DOHH2 (cell line): ENCODE measurements around the gene CPNE8.
"Not testable (repeated sequence)": the region's sequence is repeated elsewhere in the genome, so short reads cannot be mapped to it uniquely, and the experiment has no call there.

Experiments
- H3F3A ChIP-seq: fragments of 200-600 bp; sonication (generic), shearing (Covaris generic); 2 replicates; pipeline ENCODE4 v1.6.0; 2016; ENCODE audit warnings: antibody characterized with exemption, mild to moderate bottlenecking; ENCODE audit not compliant: control insufficient read depth, insufficient read depth
- H3K27ac ChIP-seq: fragments of 200-600 bp; sonication (generic); 2 replicates; pipeline ENCODE4 v1.5.1; 2014; ENCODE audit warnings: low read depth, mild to moderate bottlenecking, low read length, moderate library complexity
- H3K27me3 ChIP-seq: fragments of 200-600 bp; sonication (generic); 2 replicates; pipeline ENCODE4 v1.6.1; 2014; ENCODE audit warnings: mild to moderate bottlenecking, low read length, mixed read lengths; ENCODE audit not compliant: control insufficient read depth
- H3K36me3 ChIP-seq: fragments of 200-600 bp; sonication (generic); 2 replicates; pipeline ENCODE4 v1.6.1; 2014; ENCODE audit warnings: mild to moderate bottlenecking, low read length, moderate library complexity, mixed read lengths; ENCODE audit not compliant: control insufficient read depth
- H3K4me1 ChIP-seq: fragments of 200-600 bp; sonication (generic); 2 replicates; pipeline ENCODE4 v1.6.1; 2014; ENCODE audit warnings: mild to moderate bottlenecking, low read length, mixed read lengths; ENCODE audit not compliant: control insufficient read depth
- H3K4me2 ChIP-seq: fragments of 200-600 bp; sonication (generic); 2 replicates; pipeline ENCODE4 v1.6.0; 2014; ENCODE audit warnings: mild to moderate bottlenecking, low read length, moderate library complexity
- H3K4me3 ChIP-seq: fragments of 200-600 bp; sonication (generic); 2 replicates; pipeline ENCODE4 v1.5.1; 2014; ENCODE audit warnings: mild to moderate bottlenecking, low read length, mixed read lengths
- H3K79me2 ChIP-seq: fragments of 200-600 bp; sonication (generic); 2 replicates; pipeline ENCODE4 v1.6.1; 2014; ENCODE audit warnings: mild to moderate bottlenecking, low read length, mixed read lengths; ENCODE audit not compliant: control insufficient read depth
- H3K9me2 ChIP-seq: fragments of 200-600 bp; sonication (generic); replicated peaks from 2 replicates; pipeline ENCODE4 v1.6.1; 2014; ENCODE audit warnings: mild to moderate bottlenecking, low read length, mixed read lengths; ENCODE audit not compliant: control insufficient read depth
- H3K9me3 ChIP-seq: fragments of 200-600 bp; sonication (generic); 2 replicates; pipeline ENCODE4 v1.6.1; 2014; ENCODE audit warnings: antibody characterized with exemption, low read length, mixed read lengths; ENCODE audit not compliant: control insufficient read depth, insufficient read depth
- H4K20me1 ChIP-seq: fragments of 200-600 bp; sonication (generic); 2 replicates; pipeline ENCODE4 v1.6.0; 2014; ENCODE audit warnings: low read depth, mild to moderate bottlenecking, antibody characterized with exemption, low read length, moderate library complexity; ENCODE audit not compliant: control insufficient read depth, insufficient read depth
- EZH2phosphoT487 ChIP-seq: fragments of 200-600 bp; sonication (generic); IDR thresholded peaks from 2 replicates; pipeline ENCODE4 v1.6.1; 2017; ENCODE audit warnings: borderline replicate concordance, mild to moderate bottlenecking, antibody characterized with exemption, low read length, moderate library complexity, mixed read lengths
- TF ChIP-seq, protein P1 (sequence below): fragments of 200-600 bp; sonication (generic); IDR thresholded peaks from one replicate; pipeline ENCODE4 v1.5.1; 2014; ENCODE audit warnings: antibody characterized with exemption, mild to moderate bottlenecking, low read depth, low read length; ENCODE audit not compliant: poor library complexity, severe bottlenecking

Gene CPNE8

GRCh38 chr12:38746744-38747143 is 158.6 kb downstream of the CPNE8 start:
- TF ChIP-seq, protein P1, sequence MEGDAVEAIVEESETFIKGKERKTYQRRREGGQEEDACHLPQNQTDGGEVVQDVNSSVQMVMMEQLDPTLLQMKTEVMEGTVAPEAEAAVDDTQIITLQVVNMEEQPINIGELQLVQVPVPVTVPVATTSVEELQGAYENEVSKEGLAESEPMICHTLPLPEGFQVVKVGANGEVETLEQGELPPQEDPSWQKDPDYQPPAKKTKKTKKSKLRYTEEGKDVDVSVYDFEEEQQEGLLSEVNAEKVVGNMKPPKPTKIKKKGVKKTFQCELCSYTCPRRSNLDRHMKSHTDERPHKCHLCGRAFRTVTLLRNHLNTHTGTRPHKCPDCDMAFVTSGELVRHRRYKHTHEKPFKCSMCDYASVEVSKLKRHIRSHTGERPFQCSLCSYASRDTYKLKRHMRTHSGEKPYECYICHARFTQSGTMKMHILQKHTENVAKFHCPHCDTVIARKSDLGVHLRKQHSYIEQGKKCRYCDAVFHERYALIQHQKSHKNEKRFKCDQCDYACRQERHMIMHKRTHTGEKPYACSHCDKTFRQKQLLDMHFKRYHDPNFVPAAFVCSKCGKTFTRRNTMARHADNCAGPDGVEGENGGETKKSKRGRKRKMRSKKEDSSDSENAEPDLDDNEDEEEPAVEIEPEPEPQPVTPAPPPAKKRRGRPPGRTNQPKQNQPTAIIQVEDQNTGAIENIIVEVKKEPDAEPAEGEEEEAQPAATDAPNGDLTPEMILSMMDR, result no peak
- TF ChIP-seq EZH2phosphoT487, result no peak
- no peak overlapping the region for H3K4me3 ChIP-seq
- H3K9me3 ChIP-seq, result no peaks in the 10 kb centered on the region
- no peak overlapping the region for H3K4me2 ChIP-seq
- no peak overlapping the region for H3K27ac ChIP-seq
- H3K27me3 ChIP-seq, result no peaks in the 10 kb centered on the region
- no peaks in the 10 kb centered on the region for H3F3A ChIP-seq
- no peaks in the 10 kb centered on the region for H3K36me3 ChIP-seq
- H3K9me2 ChIP-seq, result no peaks in the 10 kb centered on the region
- no peaks in the 10 kb centered on the region for H3K4me1 ChIP-seq
- H3K79me2 ChIP-seq, result no peaks in the 10 kb centered on the region
- H4K20me1 ChIP-seq, result no peaks in the 10 kb centered on the region

DNA sequence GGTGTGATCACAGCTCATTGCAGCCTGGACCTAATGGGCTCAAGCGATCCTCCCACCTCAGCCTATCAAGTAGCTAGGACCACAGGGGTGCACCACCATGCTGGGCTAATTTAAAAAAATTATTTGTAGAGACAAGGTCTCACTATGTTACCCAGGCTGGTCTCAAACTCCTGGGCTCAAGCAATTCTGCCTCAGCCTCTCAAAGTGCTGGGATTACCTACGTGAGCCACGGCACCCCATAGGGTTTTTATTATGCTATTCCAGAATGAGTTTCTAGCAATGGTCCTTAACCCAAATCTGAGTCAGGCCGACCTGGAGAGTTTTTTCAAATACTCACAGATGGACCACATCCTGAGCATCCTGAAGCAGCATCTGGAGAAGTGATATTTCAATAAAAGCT is 159.8 kb downstream of the CPNE8 start:
- TF ChIP-seq, protein P1, result no peak
- no peak for TF ChIP-seq EZH2phosphoT487
- Histone ChIP-seq H3K9me3 (no peaks in the 10 kb centered on the region), H3K79me2 (no peaks in the 10 kb centered on the region), H3K27ac (no peak overlapping the region), H3K4me2 (no peak overlapping the region), H3K27me3 (no peaks in the 10 kb centered on the region), H3K4me1 (no peaks in the 10 kb centered on the region), H3K36me3 (no peaks in the 10 kb centered on the region), H3K4me3 (no peak overlapping the region), H3F3A (no peaks in the 10 kb centered on the region), H3K9me2 (no peaks in the 10 kb centered on the region), H4K20me1 (no peaks in the 10 kb centered on the region)

GRCh38 chr12:38744041-38744440 is 161.3 kb downstream of the CPNE8 start:
- H4K20me1 ChIP-seq, result no peaks in the 10 kb centered on the region
- H3K4me3 ChIP-seq, result no peak overlapping the region
- H3F3A ChIP-seq, result no peaks in the 10 kb centered on the region
- H3K36me3 ChIP-seq, result no peaks in the 10 kb centered on the region
- H3K9me2 ChIP-seq, result no peaks in the 10 kb centered on the region
- no peaks in the 10 kb centered on the region for H3K9me3 ChIP-seq
- no peak overlapping the region for H3K4me2 ChIP-seq
- no peaks in the 10 kb centered on the region for H3K79me2 ChIP-seq
- no peak overlapping the region for H3K27ac ChIP-seq
- no peaks in the 10 kb centered on the region for H3K27me3 ChIP-seq
- H3K4me1 ChIP-seq, result no peaks in the 10 kb centered on the region
- TF ChIP-seq, protein P1, result no peak
- no peak for TF ChIP-seq EZH2phosphoT487

DNA sequence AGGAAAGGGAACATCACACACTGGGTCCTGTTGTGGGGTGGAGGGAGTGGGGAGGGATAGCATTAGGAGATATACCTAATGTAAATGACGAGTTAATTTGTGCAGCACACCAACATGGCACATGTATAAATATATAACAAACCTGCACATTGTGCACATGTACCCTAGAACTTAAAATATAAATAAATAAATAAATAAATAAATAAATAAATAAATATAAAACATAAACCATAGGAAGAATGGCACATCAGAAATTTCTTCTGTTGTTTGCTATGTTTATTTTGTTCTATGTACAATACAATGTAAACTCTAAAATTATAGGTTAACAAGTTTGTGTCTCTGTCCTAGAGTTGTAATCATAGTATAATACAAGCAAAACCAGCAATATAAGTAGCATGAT is 162.9 kb downstream of the CPNE8 start:
- not testable (repeated sequence) for H3K9me2 ChIP-seq, H3K9me3 ChIP-seq, H3K4me3 ChIP-seq, H3K4me2 ChIP-seq, H3K27me3 ChIP-seq, H3K4me1 ChIP-seq, H3K79me2 ChIP-seq, H3K27ac ChIP-seq, H3F3A ChIP-seq, H4K20me1 ChIP-seq, H3K36me3 ChIP-seq
